Measurements from ENCODE around the gene URB2. TPM values are rescaled to one million over a fixed set of nuclear protein-coding genes. Genes with fewer than 3 reads are reported as not detected.

Gene URB2
- total RNA-seq, 1 experiment from 2014 or later: 24.6 TPM

- Mint-ChIP-seq H3K27me3 (ENCODE audit: low read depth) (no peaks in the 10 kb centered on the region), H3K27ac (no peak overlapping the region), H3K4me3 (no peak overlapping the region), H3K9me3 (no peaks in the 10 kb centered on the region), H3K4me1 (peaks cover 11% of the 10 kb centered on the region), H3K36me3 (peaks cover 35% of the 10 kb centered on the region)
- POLR2A ChIA-PET: no interaction called here
- TF ChIP-seq ZNF416 (CRISPR knock-in tag; IDR thresholded peaks at IDR 0.05) (no peak), NFE2L1 (CRISPR knock-in tag; IDR thresholded peaks at IDR 0.05) (no peak), PREB (CRISPR knock-in tag; IDR thresholded peaks at IDR 0.05; ENCODE audit: borderline replicate concordance) (no peak), ZNF232 (CRISPR knock-in tag; IDR thresholded peaks at IDR 0.05) (no peak), USF1 (CRISPR knock-in tag; IDR thresholded peaks at IDR 0.05) (no peak), ZBTB21 (CRISPR knock-in tag; IDR thresholded peaks at IDR 0.05; ENCODE audit: borderline replicate concordance) (no peak), ELF4 (CRISPR knock-in tag; IDR thresholded peaks at IDR 0.05; ENCODE audit: low read depth) (no peak), CDX4 (CRISPR knock-in tag; IDR thresholded peaks at IDR 0.05; ENCODE audit: borderline replicate concordance) (no peak), SMAD4 (CRISPR knock-in tag; IDR thresholded peaks at IDR 0.05) (no peak), MXD4 (CRISPR knock-in tag; IDR thresholded peaks at IDR 0.05; ENCODE audit: borderline replicate concordance) (no peak), PRDM15 (CRISPR knock-in tag; IDR thresholded peaks at IDR 0.05) (no peak), TP53 (CRISPR knock-in tag; IDR thresholded peaks at IDR 0.05) (no peak), IRF2 (CRISPR knock-in tag; IDR thresholded peaks at IDR 0.05; ENCODE audit: borderline replicate concordance, low read depth) (no peak), NR2C2 (CRISPR knock-in tag; IDR thresholded peaks at IDR 0.05) (no peak), FOXP1 (CRISPR knock-in tag; IDR thresholded peaks at IDR 0.05; ENCODE audit: borderline replicate concordance) (no peak), STAT6 (CRISPR knock-in tag; conservative IDR thresholded peaks at IDR 0.05; ENCODE audit: low read depth) (no peak), FOXP4 (CRISPR knock-in tag; IDR thresholded peaks at IDR 0.05) (no peak), SOX15 (CRISPR knock-in tag; IDR thresholded peaks at IDR 0.05) (no peak), ESRRA (CRISPR knock-in tag; IDR thresholded peaks at IDR 0.05; ENCODE audit: borderline replicate concordance) (no peak), ZNF512 (CRISPR knock-in tag; IDR thresholded peaks at IDR 0.05; ENCODE audit: borderline replicate concordance) (no peak)
- CTCF ChIA-PET: no interaction called here
- ATAC-seq (no peak), DNase-seq (ENCODE audit: low spot score) (no peak)
Observed at GRCh38 chr1:229599218-229599954, 26.7 kb upstream of the URB2 start.

All from WTC11 (cell line).